HepG2 (cell line): ENCODE results near the gene GPR152. TPM values are rescaled to one million over a fixed set of nuclear protein-coding genes. Genes with fewer than 3 reads are reported as not detected.

Source experiments
- ATAC-seq: fragments of 200-7000 bp; cut with Tn5 transposase; 3 replicates; pipeline ENCODE4 v1.9.1; 2020; ENCODE audit warnings: mild to moderate bottlenecking, moderate library complexity
- BruUV-seq: library from RNA; stranded (reverse); fragments of 400-500 nt; replicated peaks from 2 replicates; lab custom pipeline; 2021; lab: Mats Ljungman, UMichigan
- CTCF ChIA-PET: fragments of 300-600 bp; formaldehyde crosslinking; extraction: SDS; loops from one replicate; lab custom pipeline; 2021; ENCODE audit warnings: low total read pairs, inconsistent platforms, low intra/inter-chr PET ratio; lab: Yijun Ruan, JAX
- POLR2A ChIA-PET: fragments of 350-600 bp; sonication (Branson Sonifier 250); formaldehyde crosslinking; loops from one replicate; lab custom pipeline; 2020; ENCODE audit warnings: antibody characterized with exemption, inconsistent platforms; lab: Yijun Ruan, JAX
- DNase-seq: peaks from one replicate; pipeline ENCODE4 v3.0.0-alpha.2; 2015; ENCODE audit warnings: low spot score
- FAIRE-seq: peaks from 3 replicates; lab custom pipeline; 2011; peaks lifted over from hg19 to GRCh38; lab: Jason Lieb, UNC
- H2AFZ ChIP-seq: one replicate; pipeline ENCODE4 v1.6.1; 2011; ENCODE audit warnings: low read length, inconsistent platforms
- H3K27ac ChIP-seq: fragments of 300-600 bp; 3 replicates; pipeline ENCODE4 v1.8.0; 2011; ENCODE audit warnings: mixed run types, mild to moderate bottlenecking, mixed read lengths, low read length, inconsistent platforms; ENCODE audit not compliant: insufficient read depth; ENCODE audit errors: extremely low read length
- H3K27me3 ChIP-seq, 2 experiments: fragments of 200-600 bp in 1 of 2; 2 replicates in 1 of 2; 3 replicates in 1 of 2; pipeline versions ENCODE4 v1.6.0 to v1.8.0; 2011; ENCODE audit warnings: low read length in 2 of 2, mild to moderate bottlenecking in 2 of 2, moderate library complexity in 2 of 2, inconsistent platforms in 1 of 2; ENCODE audit not compliant: insufficient read depth in 2 of 2, control insufficient read depth in 1 of 2
- H3K36me3 ChIP-seq, 2 experiments: fragments of 200-600 bp in 1 of 2; replicated peaks in 1 of 2; 2 replicates in 1 of 2; 3 replicates in 1 of 2; pipeline versions ENCODE4 v1.5.1 to v1.8.0; 2011; ENCODE audit warnings: low read length in 2 of 2, inconsistent platforms in 1 of 2; ENCODE audit not compliant: insufficient read depth in 2 of 2, control insufficient read depth in 1 of 2
- H3K4me1 ChIP-seq: 2 replicates; pipeline ENCODE4 v1.5.1; 2012; ENCODE audit warnings: low read length, inconsistent platforms; ENCODE audit not compliant: insufficient read depth
- H3K4me2 ChIP-seq: 2 replicates; pipeline ENCODE4 v1.6.0; 2011; ENCODE audit warnings: low read depth, low read length, inconsistent platforms
- H3K4me3 ChIP-seq, 3 experiments: fragments of 200-600 bp in 1 of 3; sonication (generic), shearing (Covaris generic) in 1 of 3; replicated peaks in 1 of 3; 2 replicates each; pipeline ENCODE4 v1.5.1; 2011 to 2016; ENCODE audit warnings: low read length in 3 of 3, inconsistent platforms in 2 of 3, low read depth in 2 of 3, mild to moderate bottlenecking in 2 of 3, control low read depth in 1 of 3, mixed read lengths in 1 of 3; ENCODE audit not compliant: insufficient read depth in 1 of 3
- H3K79me2 ChIP-seq: one replicate; pipeline ENCODE4 v1.6.1; 2011; ENCODE audit warnings: low read length, inconsistent platforms; ENCODE audit not compliant: insufficient read depth
- H3K9ac ChIP-seq: 2 replicates; pipeline ENCODE4 v1.6.0; 2011; ENCODE audit warnings: mild to moderate bottlenecking, low read depth, low read length, inconsistent platforms; ENCODE audit not compliant: insufficient read depth
- H3K9me3 ChIP-seq: 2 replicates; pipeline ENCODE4 v1.5.1; 2012; ENCODE audit warnings: mild to moderate bottlenecking, low read length
- H4K20me1 ChIP-seq: 2 replicates; pipeline ENCODE4 v1.6.0; 2011; ENCODE audit warnings: inconsistent platforms, mild to moderate bottlenecking, low read length, moderate library complexity; ENCODE audit not compliant: insufficient read depth
- AGO2 ChIP-seq: fragments of 200-400 bp; formaldehyde crosslinking; optimal IDR thresholded peaks from 2 replicates; pipeline ENCODE3; 2017; ENCODE audit warnings: mild to moderate bottlenecking, low read depth, low read length, moderate library complexity
- AHR ChIP-seq: IDR thresholded peaks from 2 replicates; pipeline ENCODE4 v1.6.1; 2018; ENCODE audit warnings: missing genetic modification reagents, missing compliant biosample characterization
- DRAP1 ChIP-seq: IDR thresholded peaks from 2 replicates; pipeline ENCODE4 v1.6.1; 2016; ENCODE audit warnings: missing genetic modification reagents, missing compliant biosample characterization
- ELF3 ChIP-seq: IDR thresholded peaks from 2 replicates; pipeline ENCODE4 v1.6.1; 2016; ENCODE audit warnings: missing genetic modification reagents, missing compliant biosample characterization
- HIC2 ChIP-seq: sonication (generic); formaldehyde crosslinking; IDR thresholded peaks from 2 replicates; pipeline ENCODE4 v1.9.0; 2022; ENCODE audit warnings: low read depth, missing genetic modification reagents
- HNRNPL ChIP-seq: fragments of 200-400 bp; formaldehyde crosslinking; IDR thresholded peaks from 2 replicates; pipeline ENCODE4 v1.6.1; 2017; ENCODE audit warnings: mild to moderate bottlenecking, low read depth, low read length
- MAFK ChIP-seq, 2 experiments: IDR thresholded peaks in 1 of 2; conservative IDR thresholded peaks in 1 of 2; 2 replicates each; pipeline ENCODE4 v1.6.1; 2011; ENCODE audit warnings: improper control_type of control experiment in 2 of 2, low read length in 2 of 2
- NR2F2 ChIP-seq: IDR thresholded peaks from 2 replicates; pipeline ENCODE4 v1.6.1; 2012; ENCODE audit warnings: low read depth, inconsistent platforms, borderline replicate concordance
- TRIM22 ChIP-seq: fragments of 450-650 bp; IDR thresholded peaks from 2 replicates; pipeline ENCODE4 v1.6.1; 2017
- TSC22D2 ChIP-seq: sonication (generic); formaldehyde crosslinking; IDR thresholded peaks from 2 replicates; pipeline ENCODE4 v1.5.1; 2020; ENCODE audit warnings: missing genetic modification reagents, mild to moderate bottlenecking, borderline replicate concordance
- ZBTB8A ChIP-seq: sonication (generic); formaldehyde crosslinking; IDR thresholded peaks from 2 replicates; pipeline ENCODE4 v1.4.0; 2020; ENCODE audit warnings: mild to moderate bottlenecking, low read depth, missing genetic modification reagents, borderline replicate concordance
- ZNF121 ChIP-seq: sonication (generic); formaldehyde crosslinking; IDR thresholded peaks from 2 replicates; pipeline ENCODE4 v1.5.0; 2020; ENCODE audit warnings: mild to moderate bottlenecking, missing genetic modification reagents
- ZNF652 ChIP-seq: IDR thresholded peaks from 2 replicates; pipeline ENCODE4 v1.6.1; 2016; ENCODE audit warnings: low read depth, borderline replicate concordance
- ZNF687 ChIP-seq: sonication (generic); formaldehyde crosslinking; IDR thresholded peaks from 2 replicates; pipeline ENCODE4 v1.5.1; 2020; ENCODE audit warnings: mild to moderate bottlenecking, missing genetic modification reagents, moderate library complexity
- WGBS: methylation state at CpG from one replicate; pipeline ENCODE4 v1.1.6; 2017; ENCODE audit warnings: low lambda C conversion rate; 5-methylcytosine and 5-hydroxymethylcytosine counted together
- in situ Hi-C: cut with HindIII; loops from 2 replicates; pipeline ENCODE4 v1.10.0; 2017; ENCODE audit warnings: low pct_unique_long_range_greater_than_20kb; ENCODE audit not compliant: extremely low pct_ligation_motif_present
- intact Hi-C: fragments of 100-400 bp; cut with micrococcal nuclease; formaldehyde crosslinking; loops from one replicate; pipeline ENCODE4 v1.10.0; 2022; ENCODE audit not compliant: unreplicated experiment
- polyA plus RNA-seq, 8 experiments: library from polyadenylated mRNA; depleted of rRNA in 3 of 8; stranded (reverse) in 7 of 8; unstranded in 1 of 8; fragments of >200 nt; fragmentation: Illumina TruSeq in 4 of 8; extraction: Trizol in 4 of 8; gene quantifications; 2 replicates each; pipeline versions ENCODE4 v1.2.1 to v1.2.3, GENCODE V29; 2011 to 2016; ENCODE audit warnings: low read depth in 4 of 8, missing spikeins in 1 of 8, mixed read lengths in 1 of 8; ENCODE audit not compliant: insufficient read depth in 1 of 8
- total RNA-seq, 5 experiments: library from RNA; depleted of rRNA; stranded (reverse); fragments of >200 nt; fragmentation: Illumina TruSeq; extraction: Trizol; gene quantifications; 2 replicates each; pipeline ENCODE4 v1.2.3, GENCODE V29; 2016; ENCODE audit warnings: low read depth in 1 of 5

GPR152 gene
- total and polyA plus RNA-seq, 2 of the 13 experiments (the other 11 are each of a cell fraction or from before 2014, with no cell fraction given): not detected

GRCh38 chr11:67405196-67405567 is 47.3 kb downstream of the GPR152 start (continued):
- TF ChIP-seq DRAP1 (CRISPR knock-in tag) (no peak), TSC22D2 (CRISPR knock-in tag) (no peak)

GRCh38 chr11:67404515-67405195 is 47.9 kb downstream of the GPR152 start:
- in situ Hi-C loops: loop anchor here (5.0 kb wide), 2 partner anchors 63 to 103 kb away; partner anchors contain the start of genes CDK2AP2, PITPNM1 and TMEM134
- BruUV-seq: no TSS peak
- POLR2A ChIA-PET: interaction anchor here (4.4 to 6.2 kb wide), 2 partner anchors 15 to 51 kb away, joined by 42 to 78 read pairs; partner anchors contain the start of gene POLD4
- no peak for TF ChIP-seq AGO2
- TF ChIP-seq ZNF121 (CRISPR knock-in tag): peak; percentile 71; the same call in 1 of the 2 replicates
- TF ChIP-seq HIC2 (CRISPR knock-in tag): peak; percentile 59
- TF ChIP-seq ZBTB8A (CRISPR knock-in tag): no peak
- no peak for TF ChIP-seq TRIM22
- TF ChIP-seq ELF3 (CRISPR knock-in tag): no peak
- TF ChIP-seq HNRNPL: peak; percentile 90
- no peak for TF ChIP-seq MAFK (conservative IDR thresholded peaks at IDR 0.05 in 1 of 2, IDR thresholded peaks at IDR 0.05 in 1 of 2; ENCODE audit: low read length in 2 of 2)
- peak; percentile 37 for TF ChIP-seq ZNF687
- TF ChIP-seq NR2F2: no peak
- TF ChIP-seq AHR (CRISPR knock-in tag): 0 out of 2 replicates have a peak, but pooled peaks have one; percentile 5
- TF ChIP-seq ZNF652: no peak

More at GRCh38 chr11:67404515-67405195, 47.9 kb downstream of the GPR152 start:
- Histone ChIP-seq H3K9ac (peak overlapping the region; percentile 50; the same call in 1 of the 2 replicates), H3K9me3 (no peaks in the 10 kb centered on the region), H3K27me3 (peaks cover 2 to 4% of the 10 kb centered on the region in 2 experiments; a peak in 1 of 5 replicates), H2AFZ (no peak overlapping the region), H3K4me3 (peak overlapping the region in 2 of 3 experiments; percentile 52 to 57; a peak in 5 of 6 replicates), H3K4me1 (peaks cover 61% of the 10 kb centered on the region), H3K4me2 (peak overlapping the region; percentile 69), H4K20me1 (peaks cover 3% of the 10 kb centered on the region; the same call in 1 of the 2 replicates), H3K27ac (no peak overlapping the region), H3K36me3 (peaks cover 0 to 3% of the 10 kb centered on the region in 2 experiments; a peak in 1 of 5 replicates), H3K79me2 (peaks cover 14% of the 10 kb centered on the region)
- intact Hi-C loops: no loop called here
- WGBS: 33% methylated on average over 6 of the region's 13 CpGs
- DNase-seq (no peak), FAIRE-seq (no peak), ATAC-seq (no peak)
- CTCF ChIA-PET: no interaction called here
